HG02885 (cell line): ENCODE data around the gene HKDC1.

ENCODE experiments used
- ATAC-seq: cut with Tn5 transposase; IDR thresholded peaks from one replicate; pipeline ENCODE4 v1.9.1; 2021; ENCODE audit warnings: mild to moderate bottlenecking; ENCODE audit not compliant: unreplicated experiment, poor library complexity

Gene HKDC1

GRCh38 chr10:69316313-69317059 lies 96.4 kb downstream of the HKDC1 start:
- ATAC-seq, result no peak
